ENCODE data around the gene PHACTR2.
"Not testable (repeated sequence)": the region's sequence is repeated elsewhere in the genome, so short reads cannot be mapped to it uniquely, and the experiment has no call there.

The PHACTR2 gene

GRCh38 chr6:143859891-143860660, 182.3 kb downstream of the PHACTR2 start:
- DNase-seq (ENCODE audit: low read depth in 2 of 2): no peak

- DNase-seq (ENCODE audit: low read depth in 2 of 2): no peak
Measured at GRCh38 chr6:143863771-143864170, 186.0 kb downstream of the PHACTR2 start.

GRCh38 chr6:143864234-143864633, 186.5 kb downstream of the PHACTR2 start, which contains the start of gene ZC2HC1B:
TSS of gene ZC2HC1B (plus strand) at chr6:143864474. CDS start at chr6:143864540, 66 bp downstream.
- no peak for DNase-seq (ENCODE audit: low read depth in 2 of 2)

GRCh38 chr6:143867236-143867635, 189.5 kb downstream of the PHACTR2 start:
- no peak for DNase-seq (ENCODE audit: low read depth in 2 of 2)

- DNase-seq (ENCODE audit: low read depth in 2 of 2): not testable (repeated sequence)
Measured at GRCh38 chr6:143868808-143869207, 191.0 kb downstream of the PHACTR2 start.

GRCh38 chr6:143871202-143871730, 193.5 kb downstream of the PHACTR2 start:
- DNase-seq (ENCODE audit: low read depth in 2 of 2): not testable (repeated sequence)

- no peak for DNase-seq (ENCODE audit: low read depth in 2 of 2)
Measured at GRCh38 chr6:143872201-143872600, 194.4 kb downstream of the PHACTR2 start.

- not testable (repeated sequence) for DNase-seq (ENCODE audit: low read depth in 2 of 2)
Measured at GRCh38 chr6:143873600-143873999, 195.8 kb downstream of the PHACTR2 start.

GRCh38 chr6:143874503-143874902, 196.7 kb downstream of the PHACTR2 start:
- not testable (repeated sequence) for DNase-seq (ENCODE audit: low read depth in 2 of 2)

- DNase-seq (ENCODE audit: low read depth in 2 of 2): no peak
Measured at GRCh38 chr6:143877584-143878271, 200.0 kb downstream of the PHACTR2 start.

- no peak for DNase-seq (ENCODE audit: low read depth in 2 of 2)
Measured at GRCh38 chr6:143878272-143878760, 200.6 kb downstream of the PHACTR2 start.

- no peak for DNase-seq (ENCODE audit: low read depth in 2 of 2)
Measured at GRCh38 chr6:143880412-143880811, 202.6 kb downstream of the PHACTR2 start.

Measured in stimulated activated CD4-positive, alpha-beta T cell treated with anti-CD3 and anti-CD28 coated beads, Interleukin-1b, Interleukin-23, amount 100 ng/mL, for 4 hours (primary cell).